Stimulated activated memory B cell treated with anti-CD40 and anti-IgM and Interleukin-4, amounts not matched to agents 10 μg/mL and 1 μg/mL and 100 μg/mL, for 72 hours (primary cell): ENCODE results near the gene DEUP1.
"Not testable (repeated sequence)": the region's sequence is repeated elsewhere in the genome, so short reads cannot be mapped to it uniquely, and the experiment has no call there.

ENCODE experiments used
- ATAC-seq: fragments of 150-1000 bp; cut with Tn5 transposase; 2 replicates; pipeline ENCODE4 v1.10.0; 2021
- H3K27ac Mint-ChIP-seq: one replicate; pipeline ENCODE4 v1.8.0; 2022; ENCODE audit warnings: mild to moderate bottlenecking, mixed read lengths
- H3K27me3 Mint-ChIP-seq: one replicate; pipeline ENCODE4 v1.8.0; 2022; ENCODE audit warnings: mixed read lengths
- H3K36me3 Mint-ChIP-seq: one replicate; pipeline ENCODE4 v1.8.0; 2022; ENCODE audit warnings: mixed read lengths
- H3K4me1 Mint-ChIP-seq: one replicate; pipeline ENCODE4 v1.8.0; 2022; ENCODE audit warnings: mixed read lengths
- H3K4me3 Mint-ChIP-seq: one replicate; pipeline ENCODE4 v1.8.0; 2022; ENCODE audit warnings: mild to moderate bottlenecking, moderate library complexity, mixed read lengths
- H3K9me3 Mint-ChIP-seq: one replicate; pipeline ENCODE4 v1.8.0; 2022; ENCODE audit warnings: mixed read lengths

The DEUP1 gene

DNA sequence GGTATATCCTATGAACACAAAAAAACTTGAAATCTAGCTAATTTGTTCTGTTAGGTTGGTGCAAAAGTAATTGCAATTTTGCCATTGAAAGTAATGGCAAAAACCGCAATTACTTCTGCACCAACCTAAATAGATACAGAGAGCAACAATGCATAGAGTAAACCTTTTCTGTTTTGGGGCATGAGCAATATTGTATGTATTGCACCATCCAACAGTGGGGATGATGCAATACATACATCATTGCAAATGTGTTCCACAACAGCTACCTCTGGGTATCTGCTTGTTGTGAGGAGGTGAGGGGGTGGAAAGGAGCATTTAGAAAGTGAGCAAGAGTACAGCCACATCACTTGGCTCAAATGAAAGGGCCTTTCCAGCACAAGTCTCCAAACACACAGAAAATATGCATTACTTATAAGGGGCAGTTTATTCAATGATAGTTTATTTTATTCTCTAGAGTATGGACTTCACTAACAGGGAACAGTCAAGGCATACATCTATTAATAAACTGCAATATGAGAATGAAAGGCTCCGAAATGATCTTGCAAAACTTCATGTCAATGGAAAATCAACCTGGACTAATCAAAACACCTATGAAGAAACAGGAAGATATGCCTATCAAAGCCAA lies 77.3 kb downstream of the DEUP1 start:
- no peak overlapping the region for H3K27ac Mint-ChIP-seq
- no peak overlapping the region for H3K4me3 Mint-ChIP-seq
- no peaks in the 10 kb centered on the region for H3K9me3 Mint-ChIP-seq
- no peak for ATAC-seq
- H3K27me3 Mint-ChIP-seq: no peaks in the 10 kb centered on the region
- no peaks in the 10 kb centered on the region for H3K4me1 Mint-ChIP-seq
- no peaks in the 10 kb centered on the region for H3K36me3 Mint-ChIP-seq

DNA sequence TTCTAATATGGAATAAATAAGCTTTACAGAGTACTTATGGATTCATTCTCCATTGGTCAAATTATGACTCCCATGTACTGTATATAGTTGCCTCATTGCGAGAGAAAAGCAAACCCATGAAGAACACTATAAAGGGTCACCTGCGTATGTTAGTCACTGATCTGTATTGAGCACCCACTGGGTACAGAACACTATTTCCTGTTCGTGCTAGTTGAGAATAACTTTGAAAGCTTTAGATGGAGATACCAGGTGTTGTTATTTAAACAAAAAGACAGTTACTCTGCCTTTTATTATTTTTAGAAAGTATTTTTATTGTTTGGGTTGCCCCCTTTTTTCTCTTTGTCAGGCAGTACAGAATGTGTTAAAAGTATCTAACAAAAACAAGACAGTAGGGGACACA lies 79.9 kb downstream of the DEUP1 start:
- H3K27ac Mint-ChIP-seq: no peak overlapping the region
- no peaks in the 10 kb centered on the region for H3K36me3 Mint-ChIP-seq
- H3K9me3 Mint-ChIP-seq: no peaks in the 10 kb centered on the region
- no peaks in the 10 kb centered on the region for H3K4me1 Mint-ChIP-seq
- no peak overlapping the region for H3K4me3 Mint-ChIP-seq
- no peak for ATAC-seq
- no peaks in the 10 kb centered on the region for H3K27me3 Mint-ChIP-seq

DNA sequence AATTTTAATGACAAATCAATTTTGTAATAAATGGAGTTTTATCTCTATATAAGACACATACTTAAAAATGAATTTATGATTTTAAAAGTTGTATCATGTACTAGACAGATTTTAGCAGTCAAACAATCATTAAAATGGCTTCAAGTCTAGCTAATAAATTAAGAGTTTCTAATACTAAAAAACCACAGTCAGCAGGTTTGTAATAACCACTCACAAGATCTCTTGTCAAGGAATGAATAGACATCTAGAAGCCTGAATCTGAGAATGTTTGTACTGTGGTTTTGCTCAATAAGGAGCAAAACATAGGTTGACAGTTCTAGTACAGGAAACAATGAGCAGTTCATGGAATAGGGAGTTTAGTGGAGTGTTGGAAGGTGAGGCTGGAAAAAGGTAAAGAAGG lies 81.2 kb downstream of the DEUP1 start:
- H3K4me1 Mint-ChIP-seq: no peaks in the 10 kb centered on the region
- H3K4me3 Mint-ChIP-seq: no peak overlapping the region
- H3K27me3 Mint-ChIP-seq: no peaks in the 10 kb centered on the region
- ATAC-seq: no peak
- H3K27ac Mint-ChIP-seq: no peak overlapping the region
- H3K9me3 Mint-ChIP-seq: no peaks in the 10 kb centered on the region
- no peaks in the 10 kb centered on the region for H3K36me3 Mint-ChIP-seq

DNA sequence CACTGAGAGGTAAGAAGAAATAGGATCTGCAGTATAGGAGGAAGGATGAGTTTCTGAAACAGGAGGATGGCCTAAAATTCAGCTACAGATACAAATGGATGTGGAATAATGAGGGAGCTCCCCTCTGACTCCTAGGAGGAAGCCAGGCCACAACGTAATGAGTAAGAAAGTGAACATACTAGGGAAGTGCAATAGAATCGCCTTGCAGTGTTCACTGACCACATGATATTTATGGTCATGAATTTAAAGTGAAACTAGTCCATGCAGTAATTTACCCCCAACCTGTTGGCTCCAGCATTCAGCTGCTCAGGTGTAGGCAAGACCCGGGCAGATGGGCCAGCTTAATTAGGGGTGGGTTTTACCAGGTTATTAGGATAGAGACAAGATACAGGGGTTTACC lies 101.7 kb downstream of the DEUP1 start:
- H3K4me3 Mint-ChIP-seq: no peak overlapping the region
- no peaks in the 10 kb centered on the region for H3K9me3 Mint-ChIP-seq
- no peaks in the 10 kb centered on the region for H3K4me1 Mint-ChIP-seq
- H3K27me3 Mint-ChIP-seq: no peaks in the 10 kb centered on the region
- H3K27ac Mint-ChIP-seq: no peak overlapping the region
- ATAC-seq: no peak
- no peaks in the 10 kb centered on the region for H3K36me3 Mint-ChIP-seq

DNA sequence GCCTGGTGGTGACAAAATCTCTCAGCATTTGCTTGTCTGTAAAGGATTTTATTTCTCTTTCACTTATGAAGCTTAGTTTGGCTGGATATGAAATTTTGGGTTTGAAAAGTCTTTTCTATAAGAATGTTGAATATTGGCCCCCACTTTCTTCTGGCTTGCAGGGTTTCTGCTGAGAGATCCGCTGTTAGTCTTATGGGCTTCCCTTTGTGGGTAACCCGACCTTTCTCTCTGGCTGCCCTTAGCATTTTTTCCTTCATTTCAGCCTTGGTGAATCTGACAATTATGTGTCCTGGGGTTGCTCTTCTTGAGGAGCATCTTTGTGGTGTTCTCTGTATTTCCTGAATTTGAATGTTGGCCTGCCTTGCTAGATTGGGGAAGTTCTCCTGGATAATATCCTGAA lies 112.7 kb downstream of the DEUP1 start:
- ATAC-seq, H3K36me3 Mint-ChIP-seq, H3K9me3 Mint-ChIP-seq, H3K4me3 Mint-ChIP-seq, H3K27me3 Mint-ChIP-seq, H3K27ac Mint-ChIP-seq, H3K4me1 Mint-ChIP-seq: not testable (repeated sequence)

DNA sequence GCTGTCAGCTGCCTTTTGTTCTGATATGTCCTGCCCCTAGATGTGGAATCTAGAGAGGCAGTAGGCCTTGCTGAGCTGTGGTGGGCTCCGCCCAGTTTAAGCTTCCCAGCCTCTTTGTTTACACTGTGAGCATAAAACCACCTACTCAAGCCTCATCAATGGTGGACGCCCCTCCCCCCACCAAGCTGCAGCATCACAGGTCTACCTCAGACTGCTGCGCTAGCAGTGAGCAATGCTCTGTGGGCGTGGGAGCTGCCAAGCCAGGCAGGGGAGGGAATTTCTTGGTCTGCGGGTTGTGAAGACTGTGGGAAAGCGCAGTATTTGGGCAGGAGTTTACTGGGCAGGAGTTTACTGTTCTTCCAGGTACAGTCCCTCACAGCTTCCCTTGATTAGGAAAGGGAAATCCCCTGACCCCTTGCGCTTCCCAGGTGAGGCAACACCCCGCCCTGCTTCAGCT lies 114.1 kb downstream of the DEUP1 start:
- Mint-ChIP-seq H3K4me1 (no peaks in the 10 kb centered on the region), H3K36me3 (no peaks in the 10 kb centered on the region), H3K4me3 (no peak overlapping the region), H3K27ac (no peak overlapping the region), H3K27me3 (peaks cover 9% of the 10 kb centered on the region), H3K9me3 (peaks cover 9% of the 10 kb centered on the region)
- no peak for ATAC-seq

DNA sequence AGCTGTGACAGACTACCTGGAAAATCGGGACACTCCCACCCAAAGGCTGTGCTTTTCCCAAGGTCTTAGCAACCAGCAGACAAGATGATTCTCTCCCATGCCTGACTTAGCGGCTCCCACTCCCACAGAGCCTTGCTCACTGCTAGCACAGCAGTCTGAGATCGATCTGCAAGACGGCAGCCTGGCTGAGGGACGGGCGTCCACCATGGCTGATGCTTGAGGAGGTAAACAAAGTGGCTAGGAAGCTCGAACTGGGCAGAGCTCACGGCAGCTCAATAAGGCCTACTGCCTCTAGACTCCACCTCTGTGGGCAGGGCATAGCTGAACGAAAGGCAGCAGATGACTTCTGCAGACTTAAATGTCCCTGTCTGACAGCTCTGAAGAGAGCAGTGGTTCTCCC lies 127.7 kb downstream of the DEUP1 start:
- no peaks in the 10 kb centered on the region for H3K4me1 Mint-ChIP-seq
- no peak overlapping the region for H3K27ac Mint-ChIP-seq
- no peak overlapping the region for H3K4me3 Mint-ChIP-seq
- peaks cover 15% of the 10 kb centered on the region for H3K27me3 Mint-ChIP-seq
- no peak for ATAC-seq
- H3K9me3 Mint-ChIP-seq: no peaks in the 10 kb centered on the region
- no peaks in the 10 kb centered on the region for H3K36me3 Mint-ChIP-seq

DNA sequence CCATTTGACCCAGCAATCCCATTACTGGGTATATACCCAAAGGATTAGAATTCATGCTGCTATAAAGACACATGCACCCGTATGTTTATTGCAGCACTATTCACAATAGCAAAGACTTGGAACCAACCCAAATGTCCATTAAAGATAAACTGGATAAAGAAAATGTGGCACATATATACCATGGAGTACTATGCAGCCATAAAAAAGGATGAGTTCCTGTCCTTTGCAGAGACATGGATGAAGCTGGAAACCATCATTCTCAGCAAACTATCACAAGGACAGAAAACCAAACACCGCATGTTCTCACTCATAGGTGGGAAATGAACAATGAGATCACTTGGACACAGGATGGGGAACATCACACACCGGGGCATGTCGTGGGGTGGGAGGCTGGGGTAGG lies 133.1 kb downstream of the DEUP1 start:
- not testable (repeated sequence) for H3K36me3 Mint-ChIP-seq, H3K4me3 Mint-ChIP-seq, ATAC-seq, H3K27ac Mint-ChIP-seq, H3K27me3 Mint-ChIP-seq, H3K4me1 Mint-ChIP-seq, H3K9me3 Mint-ChIP-seq

DNA sequence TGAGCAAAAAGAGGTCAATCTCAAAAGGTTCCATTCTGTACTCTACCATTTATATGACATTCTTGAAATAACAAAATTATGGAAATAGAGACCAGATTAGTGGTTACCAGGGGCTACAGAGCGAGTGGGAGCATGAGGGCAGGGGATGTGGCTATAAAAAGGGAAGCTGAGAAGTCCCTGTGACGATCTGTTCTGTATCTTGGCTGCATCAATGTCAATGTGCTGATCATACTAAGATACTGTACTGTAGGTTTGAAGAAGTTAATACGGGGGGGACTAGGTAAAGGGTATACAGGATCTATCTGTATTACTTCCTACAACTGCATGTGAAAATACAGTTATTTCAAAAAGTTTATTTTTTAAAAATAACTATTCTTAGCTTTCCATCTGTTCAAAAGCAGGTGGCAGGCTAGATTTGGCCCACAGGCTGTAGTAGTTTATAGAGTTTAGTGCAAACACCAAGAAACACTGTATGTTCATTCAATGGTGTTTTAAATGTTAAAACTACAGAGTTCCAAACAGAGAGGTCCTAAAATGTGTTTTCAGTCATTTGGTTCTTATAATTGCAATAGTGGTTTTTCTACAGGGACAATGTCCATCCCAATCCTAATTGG lies 134.5 kb downstream of the DEUP1 start:
- ATAC-seq: no peak
- Mint-ChIP-seq H3K36me3 (no peaks in the 10 kb centered on the region), H3K4me1 (no peaks in the 10 kb centered on the region), H3K9me3 (no peaks in the 10 kb centered on the region), H3K27ac (no peak overlapping the region), H3K4me3 (no peak overlapping the region), H3K27me3 (no peaks in the 10 kb centered on the region)

DNA sequence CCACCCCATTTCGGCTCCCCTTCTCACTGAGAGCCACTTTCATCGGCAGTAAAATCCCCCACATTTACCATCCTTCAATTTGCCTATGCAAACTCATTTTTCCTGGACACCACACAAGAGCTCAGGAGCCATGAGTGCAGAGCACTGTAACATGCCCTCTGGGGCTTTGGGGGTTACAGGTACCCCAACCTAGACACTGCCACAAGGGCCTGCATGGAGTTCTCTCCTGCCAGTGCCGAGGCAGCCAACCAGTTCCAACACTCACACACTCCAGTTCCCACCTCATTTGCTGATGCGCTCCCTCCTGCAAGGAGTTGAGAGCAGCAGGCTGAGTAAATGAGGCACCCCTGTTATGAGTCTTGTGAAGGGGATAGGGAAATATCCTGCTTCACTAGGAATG lies 136.5 kb downstream of the DEUP1 start:
- H3K27ac Mint-ChIP-seq: no peak overlapping the region
- H3K4me3 Mint-ChIP-seq: no peak overlapping the region

DNA sequence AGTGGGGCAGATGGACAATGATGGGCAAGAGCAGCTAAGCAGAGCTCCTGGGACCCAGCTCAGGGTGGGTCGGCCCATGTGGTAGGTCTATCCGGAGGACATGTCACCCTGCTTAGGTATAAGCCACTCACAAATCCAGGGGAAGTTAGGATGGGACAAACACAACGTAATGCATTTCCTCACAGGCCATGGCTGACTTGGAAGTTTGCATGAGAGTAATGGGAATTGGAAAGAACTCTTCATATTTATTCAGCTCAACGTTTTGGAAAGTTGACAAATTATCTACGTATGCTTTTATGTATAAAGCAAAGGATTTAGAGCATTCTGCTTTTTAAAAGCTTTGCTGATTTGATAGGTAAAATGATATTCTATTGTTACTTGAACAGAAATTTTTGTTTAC lies 137.7 kb downstream of the DEUP1 start:
- peaks cover 10% of the 10 kb centered on the region for H3K27me3 Mint-ChIP-seq
- H3K27ac Mint-ChIP-seq: no peak overlapping the region
- H3K4me1 Mint-ChIP-seq: peaks cover 8% of the 10 kb centered on the region
- no peak for ATAC-seq
- no peaks in the 10 kb centered on the region for H3K9me3 Mint-ChIP-seq
- no peaks in the 10 kb centered on the region for H3K36me3 Mint-ChIP-seq
- no peak overlapping the region for H3K4me3 Mint-ChIP-seq

More for the DNA sequence above, 136.5 kb downstream of the DEUP1 start:
- Mint-ChIP-seq H3K4me1 (peaks cover 6% of the 10 kb centered on the region), H3K9me3 (no peaks in the 10 kb centered on the region), H3K27me3 (peaks cover 6% of the 10 kb centered on the region), H3K36me3 (no peaks in the 10 kb centered on the region)
- peak; percentile 47 for ATAC-seq

DNA sequence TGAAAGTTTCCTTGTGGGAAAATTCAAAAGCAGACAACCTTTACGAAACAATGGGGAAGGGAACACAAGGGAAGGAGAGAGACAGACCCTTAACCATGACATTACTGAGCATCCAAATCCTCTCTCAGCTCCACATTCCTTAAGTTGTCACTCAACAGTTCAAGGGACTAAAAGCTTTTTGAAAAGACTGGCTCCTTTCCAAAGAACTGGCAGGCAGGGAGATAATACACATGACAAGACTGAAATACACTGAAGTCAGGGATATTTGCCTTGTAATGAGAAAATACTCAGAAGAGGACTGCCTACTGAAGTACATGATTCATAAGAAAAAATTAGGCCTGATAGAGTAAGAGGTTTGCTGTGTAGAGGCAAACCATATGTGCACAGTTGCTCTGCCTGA lies 143.6 kb downstream of the DEUP1 start:
- no peak overlapping the region for H3K27ac Mint-ChIP-seq
- H3K36me3 Mint-ChIP-seq: no peaks in the 10 kb centered on the region
- no peaks in the 10 kb centered on the region for H3K9me3 Mint-ChIP-seq
- peaks cover 8% of the 10 kb centered on the region for H3K4me1 Mint-ChIP-seq
- H3K4me3 Mint-ChIP-seq: no peak overlapping the region
- no peak for ATAC-seq
- H3K27me3 Mint-ChIP-seq: peaks cover 10% of the 10 kb centered on the region

DNA sequence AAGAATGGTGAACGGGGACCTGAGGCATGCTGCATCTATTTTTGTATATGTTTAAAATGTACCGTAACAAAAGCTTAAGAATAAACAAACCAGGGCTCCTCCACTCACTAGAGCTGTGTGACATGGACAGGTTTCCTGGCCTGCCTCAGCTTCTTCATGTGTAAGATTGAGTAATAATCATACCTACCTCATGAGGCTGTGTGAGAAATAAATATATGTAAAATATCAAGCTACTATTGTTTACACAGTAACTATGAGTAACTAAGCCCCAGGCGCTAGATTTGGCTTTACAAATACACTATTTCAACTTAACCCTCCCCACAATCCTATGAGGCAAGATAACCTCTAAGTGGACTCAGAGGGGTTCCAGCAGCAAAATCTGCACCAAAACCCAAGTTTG lies 146.3 kb downstream of the DEUP1 start:
- peaks cover 7% of the 10 kb centered on the region for H3K27me3 Mint-ChIP-seq

DNA sequence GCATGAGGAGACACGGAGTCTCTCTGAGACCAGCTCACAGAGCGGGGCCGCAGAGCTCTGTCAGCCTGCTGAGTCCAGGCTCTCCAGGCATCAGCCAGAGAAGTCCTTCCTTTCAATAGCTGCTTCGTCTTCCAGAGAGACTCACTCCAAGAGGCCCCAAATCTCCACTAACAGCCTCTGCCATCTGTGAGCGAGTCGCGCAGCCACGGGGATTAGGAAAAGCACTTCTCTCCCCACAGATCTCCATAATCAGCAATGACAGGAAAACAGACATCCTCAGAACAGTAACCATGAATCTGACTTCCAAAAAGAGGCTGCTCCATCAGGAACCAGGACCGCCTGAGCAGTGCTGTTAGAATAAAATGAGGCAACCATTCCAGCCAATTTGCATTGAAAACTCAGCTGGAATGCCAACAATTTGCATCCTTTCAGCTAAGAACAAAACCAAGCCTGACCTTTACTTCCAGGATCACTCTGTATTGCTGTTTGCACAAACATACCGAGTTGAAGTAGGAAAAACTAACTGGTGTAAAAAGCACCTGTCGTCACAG lies 147.2 kb downstream of the DEUP1 start:
- H3K9me3 Mint-ChIP-seq: no peaks in the 10 kb centered on the region
- no peaks in the 10 kb centered on the region for H3K27me3 Mint-ChIP-seq
- ATAC-seq: no peak
- H3K4me1 Mint-ChIP-seq: no peaks in the 10 kb centered on the region
- H3K4me3 Mint-ChIP-seq: no peak overlapping the region
- no peak overlapping the region for H3K27ac Mint-ChIP-seq
- H3K36me3 Mint-ChIP-seq: no peaks in the 10 kb centered on the region

More for the DNA sequence above, 146.3 kb downstream of the DEUP1 start:
- no peak for ATAC-seq
- Mint-ChIP-seq H3K4me1 (peaks cover 4% of the 10 kb centered on the region), H3K9me3 (no peaks in the 10 kb centered on the region), H3K36me3 (no peaks in the 10 kb centered on the region), H3K4me3 (no peak overlapping the region), H3K27ac (no peak overlapping the region)

DNA sequence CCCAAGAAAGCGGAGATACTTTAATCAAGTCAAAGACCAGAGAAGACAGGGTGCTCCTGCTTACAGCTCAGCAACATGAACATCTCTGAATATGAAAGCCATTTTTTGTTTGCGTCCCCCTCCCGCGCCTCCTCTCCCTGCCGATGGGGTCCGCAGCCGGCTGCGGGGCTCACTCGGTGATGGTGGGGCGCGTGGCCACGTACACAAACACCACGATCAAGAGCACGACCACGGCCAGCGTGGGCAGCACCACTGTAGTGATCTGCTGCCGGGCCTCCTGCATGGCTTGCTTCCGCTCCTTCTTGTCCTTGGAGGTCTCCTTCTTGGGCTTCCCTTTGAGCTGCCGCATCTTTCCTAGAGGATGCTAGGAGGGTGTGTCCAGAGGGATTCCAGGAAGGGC lies 148.3 kb downstream of the DEUP1 start:
- no peaks in the 10 kb centered on the region for H3K9me3 Mint-ChIP-seq
- H3K27me3 Mint-ChIP-seq: no peaks in the 10 kb centered on the region
- H3K27ac Mint-ChIP-seq: no peak overlapping the region
- H3K4me3 Mint-ChIP-seq: no peak overlapping the region
- no peak for ATAC-seq
- no peaks in the 10 kb centered on the region for H3K36me3 Mint-ChIP-seq
- H3K4me1 Mint-ChIP-seq: no peaks in the 10 kb centered on the region

DNA sequence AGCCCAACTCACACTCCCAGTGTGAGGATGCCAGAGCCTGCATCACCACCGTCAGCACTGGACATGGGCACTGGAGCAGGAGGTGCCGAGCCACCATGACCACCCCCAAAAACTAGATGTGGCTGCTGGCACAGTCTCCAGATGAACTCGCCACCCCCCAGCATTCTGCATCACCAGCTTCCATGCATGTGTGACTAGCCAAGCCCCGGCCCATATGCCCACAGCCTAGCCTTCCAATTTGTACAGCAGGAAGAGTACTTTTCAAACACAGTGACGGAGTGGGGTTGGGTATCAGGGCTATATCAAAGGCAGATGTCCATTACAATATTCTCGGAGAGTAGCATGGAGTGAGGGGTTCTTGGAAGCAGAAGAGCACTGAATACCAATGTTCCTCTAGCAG lies 149.7 kb downstream of the DEUP1 start:
- no peak for ATAC-seq
- Mint-ChIP-seq H3K36me3 (no peaks in the 10 kb centered on the region), H3K9me3 (no peaks in the 10 kb centered on the region), H3K4me1 (no peaks in the 10 kb centered on the region), H3K4me3 (no peak overlapping the region), H3K27me3 (no peaks in the 10 kb centered on the region), H3K27ac (no peak overlapping the region)
